Measurements from ENCODE around the gene RBMS2.

DNA sequence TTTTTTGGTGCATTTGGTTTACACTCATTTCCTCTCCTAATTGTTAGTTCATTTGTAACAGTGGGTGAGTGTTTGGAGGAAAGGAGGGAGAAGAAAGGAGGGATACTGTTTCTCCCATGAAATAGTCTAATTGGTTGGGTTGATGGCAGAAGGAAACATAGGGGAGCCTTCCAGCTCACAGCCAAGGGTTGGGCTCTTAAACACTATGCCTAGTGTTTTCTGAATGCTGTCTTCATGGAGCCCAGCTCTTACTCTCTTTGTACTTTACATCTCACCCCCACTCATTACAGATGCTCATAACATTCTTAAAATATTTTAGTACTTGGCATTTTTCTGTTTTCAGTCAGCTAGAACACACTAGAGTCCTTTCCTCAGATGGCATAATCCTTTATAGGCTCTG is 70.3 kb downstream of the RBMS2 start:
- TF ChIP-seq, protein P1, sequence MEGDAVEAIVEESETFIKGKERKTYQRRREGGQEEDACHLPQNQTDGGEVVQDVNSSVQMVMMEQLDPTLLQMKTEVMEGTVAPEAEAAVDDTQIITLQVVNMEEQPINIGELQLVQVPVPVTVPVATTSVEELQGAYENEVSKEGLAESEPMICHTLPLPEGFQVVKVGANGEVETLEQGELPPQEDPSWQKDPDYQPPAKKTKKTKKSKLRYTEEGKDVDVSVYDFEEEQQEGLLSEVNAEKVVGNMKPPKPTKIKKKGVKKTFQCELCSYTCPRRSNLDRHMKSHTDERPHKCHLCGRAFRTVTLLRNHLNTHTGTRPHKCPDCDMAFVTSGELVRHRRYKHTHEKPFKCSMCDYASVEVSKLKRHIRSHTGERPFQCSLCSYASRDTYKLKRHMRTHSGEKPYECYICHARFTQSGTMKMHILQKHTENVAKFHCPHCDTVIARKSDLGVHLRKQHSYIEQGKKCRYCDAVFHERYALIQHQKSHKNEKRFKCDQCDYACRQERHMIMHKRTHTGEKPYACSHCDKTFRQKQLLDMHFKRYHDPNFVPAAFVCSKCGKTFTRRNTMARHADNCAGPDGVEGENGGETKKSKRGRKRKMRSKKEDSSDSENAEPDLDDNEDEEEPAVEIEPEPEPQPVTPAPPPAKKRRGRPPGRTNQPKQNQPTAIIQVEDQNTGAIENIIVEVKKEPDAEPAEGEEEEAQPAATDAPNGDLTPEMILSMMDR (IDR thresholded peaks at IDR 0.05) = no peak
- TF ChIP-seq POLR2A (IDR thresholded peaks at IDR 0.05; ENCODE audit: low read depth) (no peak), POLR2AphosphoS5 (IDR thresholded peaks at IDR 0.05) (peak in 1 of 2 donors; percentile 15)
